CD4-positive, alpha-beta memory T cell (primary cell): ENCODE measurements around the gene PPFIA2. TPM values are rescaled to one million over a fixed set of nuclear protein-coding genes. Genes with fewer than 3 reads are reported as not detected.

ENCODE experiments used
- CTCF ChIA-PET: fragments of 350-600 bp; sonication (Branson Sonifier 250); formaldehyde crosslinking; loops from one replicate; lab custom pipeline; 2021; ENCODE audit warnings: inconsistent platforms; ENCODE audit not compliant: partially characterized antibody; lab: Charles Lee
- POLR2A ChIA-PET: fragments of 350-600 bp; sonication (Branson Sonifier 250); formaldehyde crosslinking; loops from one replicate; lab custom pipeline; 2021; ENCODE audit not compliant: partially characterized antibody; lab: Charles Lee
- DNase-seq, 5 donors: peaks; one replicate each; pipeline versions ENCODE4 v3.0.0 to v3.0.0-alpha.2; 2020 to 2022; ENCODE audit warnings: mixed read lengths in 1 of 5
- H3K27ac ChIP-seq: one replicate; pipeline ENCODE4 v1.7.0; 2013; ENCODE audit warnings: low read depth, low read length
- H3K27me3 ChIP-seq: 2 replicates; pipeline ENCODE4 v1.7.0; 2013; ENCODE audit warnings: mild to moderate bottlenecking, low read length, moderate library complexity; ENCODE audit not compliant: insufficient read depth
- H3K36me3 ChIP-seq: 2 replicates; pipeline ENCODE4 v1.7.0; 2013; ENCODE audit warnings: mild to moderate bottlenecking, low read length, moderate library complexity; ENCODE audit not compliant: insufficient read depth
- H3K4me1 ChIP-seq: 2 replicates; pipeline ENCODE4 v1.7.0; 2013; ENCODE audit warnings: mild to moderate bottlenecking, low read length, moderate library complexity; ENCODE audit not compliant: insufficient read depth
- H3K4me3 ChIP-seq, 2 donors: one replicate each; pipeline ENCODE4 v1.7.0; 2013; ENCODE audit warnings: low read length in 2 of 2, mild to moderate bottlenecking in 1 of 2
- H3K9me3 ChIP-seq, 2 donors: one replicate each; pipeline ENCODE4 v1.7.0; 2013; ENCODE audit warnings: low read length in 2 of 2, control low read depth in 1 of 2; ENCODE audit not compliant: control insufficient read depth in 1 of 2
- H3K27ac Mint-ChIP-seq, 7 donors: one replicate each; pipeline ENCODE4 v1.8.0; 2020 to 2021; ENCODE audit warnings: mixed read lengths in 7 of 7, mild to moderate bottlenecking in 6 of 7, inconsistent platforms in 3 of 7, moderate library complexity in 3 of 7
- H3K27me3 Mint-ChIP-seq, 2 donors: one replicate each; pipeline ENCODE4 v1.8.0; 2020 to 2021; ENCODE audit warnings: mixed read lengths in 2 of 2
- H3K36me3 Mint-ChIP-seq, 2 donors: one replicate each; pipeline ENCODE4 v1.8.0; 2020 to 2021; ENCODE audit warnings: mixed read lengths in 2 of 2, inconsistent platforms in 1 of 2, mild to moderate bottlenecking in 1 of 2
- H3K4me1 Mint-ChIP-seq, 4 donors: one replicate each; pipeline ENCODE4 v1.8.0; 2020 to 2021; ENCODE audit warnings: mixed read lengths in 4 of 4, mild to moderate bottlenecking in 1 of 4
- H3K4me3 Mint-ChIP-seq, 8 donors: one replicate each; pipeline ENCODE4 v1.8.0; 2020 to 2021; ENCODE audit warnings: mixed read lengths in 8 of 8, mild to moderate bottlenecking in 7 of 8, moderate library complexity in 6 of 8, inconsistent platforms in 3 of 8
- H3K9me3 Mint-ChIP-seq, 8 donors: one replicate each; pipeline ENCODE4 v1.8.0; 2020 to 2021; ENCODE audit warnings: mixed read lengths in 8 of 8, mild to moderate bottlenecking in 5 of 8, inconsistent platforms in 3 of 8, moderate library complexity in 1 of 8
- intact Hi-C: fragments of 100-400 bp; cut with micrococcal nuclease; formaldehyde crosslinking; loops from one replicate; pipeline ENCODE4 v1.15.1; 2023
- polyA plus RNA-seq, 2 donors: library from polyadenylated mRNA; unstranded; fragments of 300-500 nt; fragmentation: Illumina TruSeq; gene quantifications; one replicate each; pipeline ENCODE4 v1.2.3, GENCODE V29; 2021
- total RNA-seq, 2 experiments: library from RNA; stranded (reverse); gene quantifications; one replicate each; pipeline ENCODE4 v1.2.3, GENCODE V29; 2021

The PPFIA2 gene
- total and polyA plus RNA-seq, 4 experiments from 2014 or later: not detected

- Mint-ChIP-seq H3K4me3 (no peak overlapping the region), H3K36me3 (no peaks in the 10 kb centered on the region), H3K27ac (no peak overlapping the region), H3K27me3 (no peaks in the 10 kb centered on the region), H3K4me1 (no peaks in the 10 kb centered on the region), H3K9me3 (peaks cover 0 to 13% (median 2%) of the 10 kb centered on the region in 8 donors)
- CTCF ChIA-PET: no interaction called here
- H3K27me3 ChIP-seq: no peaks in the 10 kb centered on the region
- intact Hi-C loops: no loop called here
- DNase-seq: no peak
- no peak overlapping the region for H3K4me3 ChIP-seq
- no peaks in the 10 kb centered on the region for H3K9me3 ChIP-seq
- no peak overlapping the region for H3K27ac ChIP-seq
- POLR2A ChIA-PET: no interaction called here
- H3K36me3 ChIP-seq: no peaks in the 10 kb centered on the region
- H3K4me1 ChIP-seq: no peaks in the 10 kb centered on the region
Observed at GRCh38 chr12:81401241-81401640, 357.9 kb downstream of the PPFIA2 start.

GRCh38 chr12:81400024-81400423 lies 359.1 kb downstream of the PPFIA2 start:
- no peaks in the 10 kb centered on the region for H3K9me3 ChIP-seq
- no peaks in the 10 kb centered on the region for H3K36me3 ChIP-seq
- no peaks in the 10 kb centered on the region for H3K4me1 ChIP-seq
- intact Hi-C loops: no loop called here
- Mint-ChIP-seq H3K4me1 (no peaks in the 10 kb centered on the region), H3K4me3 (no peak overlapping the region), H3K27me3 (no peaks in the 10 kb centered on the region), H3K9me3 (peaks cover 0 to 14% (median 2%) of the 10 kb centered on the region in 8 donors), H3K27ac (no peak overlapping the region), H3K36me3 (no peaks in the 10 kb centered on the region)
- DNase-seq: no peak
- CTCF ChIA-PET: no interaction called here
- H3K27me3 ChIP-seq: no peaks in the 10 kb centered on the region
- no peak overlapping the region for H3K27ac ChIP-seq
- H3K4me3 ChIP-seq: no peak overlapping the region
- POLR2A ChIA-PET: no interaction called here

- peaks cover 0 to 10% (median 5%) of the 10 kb centered on the region in 8 donors for H3K9me3 Mint-ChIP-seq
- ChIA-PET POLR2A (no interaction called here), CTCF (no interaction called here)
- H3K27me3 Mint-ChIP-seq: no peaks in the 10 kb centered on the region
- Histone ChIP-seq H3K27me3 (no peaks in the 10 kb centered on the region), H3K9me3 (no peaks in the 10 kb centered on the region), H3K4me3 (no peak overlapping the region), H3K36me3 (no peaks in the 10 kb centered on the region), H3K4me1 (no peaks in the 10 kb centered on the region), H3K27ac (no peak overlapping the region)
- no peaks in the 10 kb centered on the region for H3K4me1 Mint-ChIP-seq
- H3K36me3 Mint-ChIP-seq: no peaks in the 10 kb centered on the region
- DNase-seq: no peak
- H3K4me3 Mint-ChIP-seq: no peak overlapping the region
- no peak overlapping the region for H3K27ac Mint-ChIP-seq
- intact Hi-C loops: no loop called here
Observed at GRCh38 chr12:81395431-81395830, 363.7 kb downstream of the PPFIA2 start.

DNA sequence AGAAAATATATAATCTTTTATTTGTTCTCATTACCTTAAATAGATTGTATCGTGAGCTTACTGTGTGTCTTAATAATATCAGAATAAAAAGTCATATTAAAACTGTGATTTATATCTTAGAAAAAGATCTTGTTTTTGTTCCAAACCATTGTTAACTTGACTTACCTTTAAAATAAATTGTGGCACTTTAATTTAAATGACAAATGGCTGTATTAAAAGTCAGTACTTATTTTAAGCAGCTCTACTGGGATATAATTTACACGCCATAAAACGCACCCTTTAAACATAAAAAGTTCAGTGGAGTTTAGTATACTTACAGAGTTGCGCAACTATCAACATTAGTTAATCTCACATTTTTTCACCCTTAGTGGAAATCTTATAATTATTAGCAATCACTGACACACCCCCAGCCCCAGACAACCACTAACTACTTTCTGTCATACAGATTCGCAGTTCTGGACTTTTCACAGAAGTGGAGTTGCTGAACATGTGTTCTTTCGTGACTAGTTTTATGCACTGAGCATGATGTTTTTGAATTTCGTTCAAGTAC lies 369.5 kb downstream of the PPFIA2 start:
- no peaks in the 10 kb centered on the region for H3K4me1 ChIP-seq
- H3K9me3 Mint-ChIP-seq: peaks cover 0 to 8% (median 3%) of the 10 kb centered on the region in 8 donors
- H3K9me3 ChIP-seq: no peaks in the 10 kb centered on the region
- H3K4me3 Mint-ChIP-seq: no peak overlapping the region
- no peaks in the 10 kb centered on the region for H3K36me3 Mint-ChIP-seq
- no peaks in the 10 kb centered on the region for H3K36me3 ChIP-seq
- H3K4me1 Mint-ChIP-seq: no peaks in the 10 kb centered on the region
- no peaks in the 10 kb centered on the region for H3K27me3 ChIP-seq
- DNase-seq: no peak
- ChIA-PET CTCF (no interaction called here), POLR2A (no interaction called here)
- H3K27ac ChIP-seq: no peak overlapping the region
- intact Hi-C loops: no loop called here
- H3K27me3 Mint-ChIP-seq: no peaks in the 10 kb centered on the region
- no peak overlapping the region for H3K4me3 ChIP-seq
- H3K27ac Mint-ChIP-seq: no peak overlapping the region

DNA sequence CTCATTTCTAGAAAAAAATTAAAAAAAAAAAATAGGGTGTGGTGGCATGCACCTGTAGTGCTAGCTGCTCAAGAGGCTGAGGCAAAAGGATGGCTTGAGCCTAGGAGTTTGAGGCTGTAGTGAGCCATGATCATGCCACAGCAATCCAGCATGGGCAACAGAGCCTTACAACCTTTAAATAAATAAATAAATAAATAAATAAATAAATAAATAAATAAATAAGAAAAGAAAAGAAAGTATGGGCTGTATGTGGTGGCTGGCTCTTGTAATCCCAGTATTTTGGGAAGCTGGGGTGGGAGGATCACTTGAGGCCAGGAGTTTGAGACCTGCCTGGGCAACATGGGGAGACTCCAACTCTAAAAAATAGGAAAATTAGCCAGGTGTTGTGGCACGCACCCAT lies 373.0 kb downstream of the PPFIA2 start:
- POLR2A ChIA-PET: no interaction called here

DNA sequence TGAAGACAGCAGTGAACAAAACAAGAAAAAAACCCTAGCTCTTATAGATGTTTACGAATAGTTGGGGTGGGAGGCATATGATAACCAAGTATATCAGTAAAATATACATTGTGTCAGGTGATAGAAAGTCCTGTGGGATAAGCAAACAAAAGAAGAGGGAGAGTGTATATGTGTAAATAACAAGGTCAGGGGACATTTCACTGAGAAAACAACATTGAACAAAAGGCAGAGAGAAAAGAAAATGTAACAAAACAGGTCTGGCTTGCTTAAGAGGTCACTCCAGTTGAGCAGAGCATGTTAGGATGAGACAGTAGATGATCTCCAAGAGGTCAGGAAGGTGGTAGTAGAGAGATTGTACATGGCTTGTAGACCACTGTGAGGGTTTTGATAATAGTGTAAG lies 377.2 kb downstream of the PPFIA2 start:
- Mint-ChIP-seq H3K4me3 (no peak overlapping the region), H3K27me3 (no peaks in the 10 kb centered on the region), H3K27ac (no peak overlapping the region), H3K36me3 (no peaks in the 10 kb centered on the region), H3K9me3 (peaks cover 2 to 8% (median 4%) of the 10 kb centered on the region in 8 donors), H3K4me1 (no peaks in the 10 kb centered on the region)
- H3K9me3 ChIP-seq: no peaks in the 10 kb centered on the region
- DNase-seq: no peak
- no peaks in the 10 kb centered on the region for H3K36me3 ChIP-seq
- no peak overlapping the region for H3K27ac ChIP-seq
- no peaks in the 10 kb centered on the region for H3K4me1 ChIP-seq
- no peak overlapping the region for H3K4me3 ChIP-seq
- intact Hi-C loops: no loop called here
- POLR2A ChIA-PET: no interaction called here
- CTCF ChIA-PET: no interaction called here
- no peaks in the 10 kb centered on the region for H3K27me3 ChIP-seq

More for the DNA sequence above, 373.0 kb downstream of the PPFIA2 start:
- H3K4me3 Mint-ChIP-seq: no peak overlapping the region
- H3K27ac Mint-ChIP-seq: no peak overlapping the region
- intact Hi-C loops: no loop called here
- Histone ChIP-seq H3K4me3 (no peak overlapping the region), H3K36me3 (no peaks in the 10 kb centered on the region), H3K27me3 (no peaks in the 10 kb centered on the region), H3K27ac (no peak overlapping the region), H3K4me1 (no peaks in the 10 kb centered on the region), H3K9me3 (no peaks in the 10 kb centered on the region)
- no peak for DNase-seq
- no peaks in the 10 kb centered on the region for H3K36me3 Mint-ChIP-seq
- CTCF ChIA-PET: no interaction called here
- H3K27me3 Mint-ChIP-seq: no peaks in the 10 kb centered on the region
- H3K4me1 Mint-ChIP-seq: no peaks in the 10 kb centered on the region
- H3K9me3 Mint-ChIP-seq: peaks cover 0 to 5% (median 3%) of the 10 kb centered on the region in 8 donors

DNA sequence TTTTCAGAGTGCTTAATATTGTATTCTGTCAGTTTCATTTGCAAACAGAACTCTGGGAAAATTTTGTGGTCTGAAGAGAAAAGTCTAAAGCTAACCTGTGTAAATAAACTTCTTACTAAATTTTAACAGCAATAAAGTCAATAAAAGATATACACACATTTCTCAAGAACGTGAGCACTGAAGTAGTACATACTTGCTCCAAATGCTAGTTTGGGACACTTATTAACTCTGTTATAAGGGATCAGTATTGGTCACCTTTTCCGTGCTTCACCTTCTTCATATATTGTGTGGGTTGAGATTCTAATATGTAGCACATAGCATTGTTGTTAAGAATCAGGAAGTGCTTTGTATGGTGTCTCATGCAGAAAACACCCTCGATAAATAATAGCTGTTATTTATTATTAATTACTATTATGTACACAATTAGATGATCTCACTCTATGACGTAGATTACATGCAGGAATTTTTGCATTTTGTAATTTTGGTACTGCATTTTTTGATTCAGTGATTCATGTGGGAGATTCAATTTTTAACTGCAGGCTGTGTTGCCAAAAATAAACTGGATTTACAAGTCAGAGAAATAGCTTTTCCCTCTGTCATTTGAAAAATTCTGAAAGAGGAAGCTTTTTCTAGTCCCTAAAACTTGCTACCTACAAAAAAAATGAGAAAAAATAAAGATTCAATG lies 380.4 kb downstream of the PPFIA2 start:
- no peaks in the 10 kb centered on the region for H3K27me3 ChIP-seq
- Mint-ChIP-seq H3K9me3 (peaks cover 0 to 11% (median 4%) of the 10 kb centered on the region in 8 donors), H3K4me1 (no peaks in the 10 kb centered on the region), H3K36me3 (no peaks in the 10 kb centered on the region), H3K27ac (no peak overlapping the region), H3K4me3 (no peak overlapping the region), H3K27me3 (no peaks in the 10 kb centered on the region)
- no peaks in the 10 kb centered on the region for H3K9me3 ChIP-seq
- CTCF ChIA-PET: no interaction called here
- no peaks in the 10 kb centered on the region for H3K4me1 ChIP-seq
- no peak overlapping the region for H3K4me3 ChIP-seq
- POLR2A ChIA-PET: no interaction called here
- intact Hi-C loops: no loop called here
- DNase-seq: no peak
- H3K27ac ChIP-seq: no peak overlapping the region
- H3K36me3 ChIP-seq: no peaks in the 10 kb centered on the region
